H9 (cell line): Measurements from ENCODE around the gene VSTM4. TPM values are rescaled to one million over a fixed set of nuclear protein-coding genes. Genes with fewer than 3 reads are reported as not detected.

Source experiments
- DNase-seq: peaks from one replicate; pipeline ENCODE4 v3.0.0-alpha.2; 2017
- H2AFZ ChIP-seq: one replicate; pipeline ENCODE4 v1.6.1; 2013; ENCODE audit warnings: mild to moderate bottlenecking, low read length, control low read depth, moderate library complexity
- H2AK5ac ChIP-seq: 2 replicates; pipeline ENCODE4 v1.6.1; 2013; ENCODE audit warnings: low read length, control low read depth, mixed read lengths; ENCODE audit not compliant: insufficient read length
- H2BK120ac ChIP-seq: one replicate; pipeline ENCODE4 v1.6.1; 2013; ENCODE audit warnings: low read depth, mild to moderate bottlenecking, low read length, control low read depth, inconsistent platforms; ENCODE audit not compliant: poor library complexity, severe bottlenecking
- H2BK12ac ChIP-seq: 2 replicates; pipeline ENCODE4 v1.6.1; 2013; ENCODE audit warnings: low read length, control low read depth, mixed read lengths, low read depth; ENCODE audit not compliant: insufficient read length
- H2BK15ac ChIP-seq: 2 replicates; pipeline ENCODE4 v1.6.1; 2013; ENCODE audit warnings: low read depth, low read length, control low read depth
- H2BK20ac ChIP-seq: one replicate; pipeline ENCODE4 v1.6.1; 2013; ENCODE audit warnings: low read depth, mild to moderate bottlenecking, low read length, control low read depth, inconsistent platforms; ENCODE audit not compliant: poor library complexity, severe bottlenecking
- H2BK5ac ChIP-seq: 2 replicates; pipeline ENCODE4 v1.6.1; 2013; ENCODE audit warnings: low read length, control low read depth, mixed read lengths; ENCODE audit not compliant: insufficient read length
- H3K14ac ChIP-seq: 2 replicates; pipeline ENCODE4 v1.6.1; 2013; ENCODE audit warnings: low read length, control low read depth; ENCODE audit not compliant: insufficient read depth
- H3K18ac ChIP-seq: 2 replicates; pipeline ENCODE4 v1.6.1; 2013; ENCODE audit warnings: low read depth, mild to moderate bottlenecking, mixed read lengths, low read length, control low read depth; ENCODE audit not compliant: insufficient read length
- H3K23ac ChIP-seq: 2 replicates; pipeline ENCODE4 v1.6.1; 2013; ENCODE audit warnings: low read length, control low read depth, mixed read lengths, low read depth; ENCODE audit not compliant: insufficient read length
- H3K23me2 ChIP-seq: 2 replicates; pipeline ENCODE4 v1.6.1; 2013; ENCODE audit warnings: low read depth, mild to moderate bottlenecking, mixed read lengths, low read length, control low read depth; ENCODE audit not compliant: insufficient read length, poor library complexity, severe bottlenecking
- H3K27ac ChIP-seq: 2 replicates; pipeline ENCODE4 v1.5.1; 2013; ENCODE audit warnings: low read length, control low read depth, mixed read lengths, low read depth; ENCODE audit not compliant: insufficient read length
- H3K27me3 ChIP-seq: 2 replicates; pipeline ENCODE4 v1.6.1; 2013; ENCODE audit warnings: low read length, control low read depth, inconsistent platforms; ENCODE audit not compliant: insufficient read depth
- H3K4ac ChIP-seq: 2 replicates; pipeline ENCODE4 v1.6.1; 2013; ENCODE audit warnings: low read depth, mild to moderate bottlenecking, control low read depth, inconsistent platforms, low read length, moderate library complexity
- H3K4me1 ChIP-seq: 2 replicates; pipeline ENCODE4 v1.6.1; 2013; ENCODE audit warnings: low read length, control low read depth, inconsistent platforms; ENCODE audit not compliant: insufficient read depth
- H3K4me2 ChIP-seq: 2 replicates; pipeline ENCODE4 v1.6.1; 2013; ENCODE audit warnings: low read length, control low read depth, mixed read lengths; ENCODE audit not compliant: insufficient read length, insufficient read depth
- H3K56ac ChIP-seq: 2 replicates; pipeline ENCODE4 v1.6.1; 2013; ENCODE audit warnings: low read depth, mild to moderate bottlenecking, mixed read lengths, low read length, control low read depth; ENCODE audit not compliant: insufficient read length
- H3K79me1 ChIP-seq: 2 replicates; pipeline ENCODE4 v1.6.1; 2013; ENCODE audit warnings: low read depth, mild to moderate bottlenecking, moderate library complexity, low read length, control low read depth, inconsistent platforms; ENCODE audit not compliant: insufficient read depth, poor library complexity, severe bottlenecking
- H3K79me2 ChIP-seq: 2 replicates; pipeline ENCODE4 v1.6.1; 2013; ENCODE audit warnings: low read length, control low read depth, inconsistent platforms; ENCODE audit not compliant: insufficient read depth
- H3K9ac ChIP-seq: 2 replicates; pipeline ENCODE4 v1.6.1; 2013; ENCODE audit warnings: low read length, control low read depth, mixed read lengths; ENCODE audit not compliant: insufficient read length; ENCODE audit errors: extremely low read depth
- H3K9me3 ChIP-seq: one replicate; pipeline ENCODE4 v1.6.1; 2013; ENCODE audit warnings: low read depth, low read length, inconsistent platforms; ENCODE audit not compliant: control insufficient read depth
- H3T11ph ChIP-seq: one replicate; pipeline ENCODE4 v1.6.1; 2013; ENCODE audit warnings: mild to moderate bottlenecking, low read length, control low read depth, inconsistent platforms
- H4K20me1 ChIP-seq: one replicate; pipeline ENCODE4 v1.6.1; 2013; ENCODE audit not compliant: control insufficient read depth, insufficient read length, insufficient read depth
- H4K5ac ChIP-seq: 2 replicates; pipeline ENCODE4 v1.6.1; 2013; ENCODE audit warnings: low read depth, mild to moderate bottlenecking, mixed read lengths, low read length, control low read depth; ENCODE audit not compliant: insufficient read length
- H4K8ac ChIP-seq: replicated peaks from 2 replicates; pipeline ENCODE4 v1.6.1; 2013; ENCODE audit warnings: low read length, control low read depth, mixed read lengths, low read depth; ENCODE audit not compliant: insufficient read length
- H4K91ac ChIP-seq: 2 replicates; pipeline ENCODE4 v1.6.1; 2013; ENCODE audit warnings: low read depth, mild to moderate bottlenecking, moderate library complexity, mixed read lengths, low read length, control low read depth; ENCODE audit not compliant: insufficient read length
- H3K27ac Mint-ChIP-seq, 3 experiments: 2 replicates in 2 of 3; 3 replicates in 1 of 3; pipeline ENCODE4 v1.8.0; 2020 to 2021; ENCODE audit warnings: mixed read lengths in 3 of 3, mild to moderate bottlenecking in 1 of 3, moderate library complexity in 1 of 3
- H3K27me3 Mint-ChIP-seq: 2 replicates; pipeline ENCODE4 v1.8.0; 2021; ENCODE audit warnings: low read depth, mild to moderate bottlenecking, moderate library complexity, mixed read lengths
- H3K36me3 Mint-ChIP-seq, 3 experiments: 2 replicates in 2 of 3; 3 replicates in 1 of 3; pipeline ENCODE4 v1.8.0; 2020 to 2021; ENCODE audit warnings: low read depth in 3 of 3, mixed read lengths in 3 of 3; ENCODE audit not compliant: insufficient read depth in 1 of 3
- H3K4me1 Mint-ChIP-seq, 2 experiments: 2 replicates each; pipeline ENCODE4 v1.8.0; 2020; ENCODE audit warnings: mixed read lengths in 2 of 2
- H3K4me3 Mint-ChIP-seq, 2 experiments: 2 replicates in 1 of 2; 3 replicates in 1 of 2; pipeline ENCODE4 v1.8.0; 2020 to 2021; ENCODE audit warnings: mild to moderate bottlenecking in 2 of 2, mixed read lengths in 2 of 2, moderate library complexity in 1 of 2
- H3K9me3 Mint-ChIP-seq, 2 experiments: 2 replicates in 1 of 2; 3 replicates in 1 of 2; pipeline ENCODE4 v1.8.0; 2020; ENCODE audit warnings: mild to moderate bottlenecking in 2 of 2, mixed read lengths in 2 of 2, moderate library complexity in 1 of 2
- WGBS: extraction: QIAGEN DNeasy Blood & Tissue Kit; methylation state at CpG from one replicate; pipeline ENCODE4 v1.1.7; 2013; ENCODE audit warnings: missing lambda C conversion rate, low lambda C conversion rate, mixed read lengths; ENCODE audit not compliant: insufficient read length; ENCODE audit errors: extremely low coverage; 5-methylcytosine and 5-hydroxymethylcytosine counted together
- total RNA-seq: library from RNA; stranded (reverse); gene quantifications from 2 replicates; pipeline ENCODE4 v1.2.1, GENCODE V29; 2021
- TF ChIP-seq, protein P1 (sequence below): fragments of 200-600 bp; sonication (generic); conservative IDR thresholded peaks from 3 replicates; pipeline ENCODE4 v1.8.0; 2021; ENCODE audit warnings: antibody characterized with exemption, mild to moderate bottlenecking

The VSTM4 gene
- total RNA-seq, 1 experiment from 2014 or later = 0.44 TPM

DNA sequence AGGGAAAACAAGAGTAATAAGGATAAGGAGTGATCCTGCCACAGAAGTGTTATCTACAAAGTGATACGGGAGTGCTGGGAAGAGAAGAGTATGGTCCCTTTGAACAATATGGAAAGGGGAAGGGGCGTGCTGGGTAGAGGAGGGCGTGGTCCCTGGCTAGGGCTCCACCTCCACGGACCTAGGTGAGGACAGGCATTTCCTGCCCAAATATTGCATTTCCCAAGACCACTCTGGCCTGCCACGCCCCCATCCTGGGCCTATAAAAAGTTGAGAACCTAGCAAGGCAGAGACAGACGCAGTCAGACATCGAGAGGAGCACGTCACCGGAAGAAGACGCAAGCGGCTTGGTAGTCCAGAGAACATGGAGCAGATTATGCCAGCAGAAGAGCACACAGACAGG, 22.8 kb downstream of the VSTM4 start:
- TF ChIP-seq, protein P1, sequence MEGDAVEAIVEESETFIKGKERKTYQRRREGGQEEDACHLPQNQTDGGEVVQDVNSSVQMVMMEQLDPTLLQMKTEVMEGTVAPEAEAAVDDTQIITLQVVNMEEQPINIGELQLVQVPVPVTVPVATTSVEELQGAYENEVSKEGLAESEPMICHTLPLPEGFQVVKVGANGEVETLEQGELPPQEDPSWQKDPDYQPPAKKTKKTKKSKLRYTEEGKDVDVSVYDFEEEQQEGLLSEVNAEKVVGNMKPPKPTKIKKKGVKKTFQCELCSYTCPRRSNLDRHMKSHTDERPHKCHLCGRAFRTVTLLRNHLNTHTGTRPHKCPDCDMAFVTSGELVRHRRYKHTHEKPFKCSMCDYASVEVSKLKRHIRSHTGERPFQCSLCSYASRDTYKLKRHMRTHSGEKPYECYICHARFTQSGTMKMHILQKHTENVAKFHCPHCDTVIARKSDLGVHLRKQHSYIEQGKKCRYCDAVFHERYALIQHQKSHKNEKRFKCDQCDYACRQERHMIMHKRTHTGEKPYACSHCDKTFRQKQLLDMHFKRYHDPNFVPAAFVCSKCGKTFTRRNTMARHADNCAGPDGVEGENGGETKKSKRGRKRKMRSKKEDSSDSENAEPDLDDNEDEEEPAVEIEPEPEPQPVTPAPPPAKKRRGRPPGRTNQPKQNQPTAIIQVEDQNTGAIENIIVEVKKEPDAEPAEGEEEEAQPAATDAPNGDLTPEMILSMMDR = no peak
- Mint-ChIP-seq H3K27ac (no peak overlapping the region; a peak in 1 of 7 replicates), H3K4me1 (peaks cover 16 to 21% of the 10 kb centered on the region in 2 experiments), H3K27me3 (peaks cover 41% of the 10 kb centered on the region), H3K36me3 (peaks cover 0 to 2% (median 0%) of the 10 kb centered on the region in 3 experiments; a peak in 2 of 7 replicates), H3K4me3 (no peak overlapping the region), H3K9me3 (peaks cover 2 to 4% of the 10 kb centered on the region in 2 experiments; a peak in 4 of 5 replicates)
- Histone ChIP-seq H2BK5ac (no peak overlapping the region), H3K4me2 (no peak overlapping the region), H2AFZ (no peak overlapping the region), H3K14ac (no peak overlapping the region), H2BK15ac (no peak overlapping the region), H3K27ac (no peak overlapping the region), H3K27me3 (no peaks in the 10 kb centered on the region), H2BK120ac (no peak overlapping the region), H3K18ac (no peak overlapping the region), H3K23me2 (no peaks in the 10 kb centered on the region), H4K5ac (no peak overlapping the region), H3K79me1 (no peaks in the 10 kb centered on the region), H3K23ac (no peak overlapping the region), H2AK5ac (no peak overlapping the region), H3T11ph (no peak overlapping the region), H3K4ac (no peak overlapping the region), H3K79me2 (no peaks in the 10 kb centered on the region), H3K4me1 (no peaks in the 10 kb centered on the region; the same call in 1 of the 2 replicates), H2BK20ac (no peak overlapping the region), H4K8ac (no peak overlapping the region), H2BK12ac (no peak overlapping the region), H3K56ac (no peak overlapping the region), H3K9me3 (no peaks in the 10 kb centered on the region), H3K9ac (no peak overlapping the region), H4K20me1 (no peaks in the 10 kb centered on the region), H4K91ac (no peak overlapping the region)
- peak; percentile 10 for DNase-seq
- WGBS = no CpG with 5 or more reads among the region's 11 CpGs
